A549 (cell line): ENCODE data around the gene LYST. TPM values are rescaled to one million over a fixed set of nuclear protein-coding genes. Genes with fewer than 3 reads are reported as not detected.

ENCODE experiments used
- ATAC-seq, 2 experiments: fragments of 200-7000 bp in 1 of 2; fragments of >200 bp in 1 of 2; cut with Nextera tagmentation in 1 of 2; cut with Tn5 transposase in 1 of 2; 3 replicates each; pipeline versions ENCODE4 v1.8.0 to v1.9.1; 2018 to 2020; ENCODE audit warnings: mild to moderate bottlenecking in 1 of 2, moderate library complexity in 1 of 2
- CTCF ChIA-PET: fragments of 300-600 bp; sonication (Branson Sonifier 250); formaldehyde crosslinking; extraction: SDS; loops from one replicate; lab custom pipeline; 2021; ENCODE audit warnings: antibody characterized with exemption, inconsistent platforms; lab: Yijun Ruan, JAX
- POLR2A ChIA-PET: fragments of 350-600 bp; formaldehyde crosslinking; extraction: SDS; loops from one replicate; lab custom pipeline; 2021; ENCODE audit warnings: antibody characterized with exemption, inconsistent platforms; lab: Yijun Ruan, JAX
- DNase-seq, 2 experiments: peaks; one replicate each; pipeline versions ENCODE4 v3.0.0 to v3.0.0-alpha.2; 2011 to 2016; ENCODE audit warnings: low read depth in 1 of 2, low spot score in 1 of 2
- FAIRE-seq: peaks from 2 replicates; lab custom pipeline; 2011; peaks lifted over from hg19 to GRCh38; lab: Jason Lieb, UNC
- H3K27ac ChIP-seq, 2 experiments: fragments of >200 bp; sonication (Bioruptor Twin); formaldehyde crosslinking; 3 replicates each; pipeline ENCODE4 v1.5.1; 2016 to 2017
- H3K4me1 ChIP-seq: fragments of >200 bp; sonication (Bioruptor Twin); formaldehyde crosslinking; 3 replicates; pipeline ENCODE4 v1.6.1; 2016
- H3K4me2 ChIP-seq: fragments of >200 bp; sonication (Bioruptor Twin); formaldehyde crosslinking; 3 replicates; pipeline ENCODE4 v1.6.1; 2016
- H3K4me3 ChIP-seq: fragments of >200 bp; sonication (Bioruptor Twin); formaldehyde crosslinking; 3 replicates; pipeline ENCODE4 v1.5.1; 2016
- H3K9me3 ChIP-seq: fragments of >200 bp; sonication (Bioruptor Twin); formaldehyde crosslinking; 3 replicates; pipeline ENCODE4 v1.6.1; 2016
- CBX8 ChIP-seq: fragments of 200-600 bp; sonication (generic); IDR thresholded peaks from 2 replicates; pipeline ENCODE4 v1.6.1; 2016
- CEBPB ChIP-seq, 2 experiments: fragments of >200 bp in 1 of 2; sonication (Bioruptor Twin) in 1 of 2; formaldehyde crosslinking in 1 of 2; IDR thresholded peaks; 2 replicates each; pipeline ENCODE4 v1.6.1; 2012 to 2016
- CHD2 ChIP-seq: fragments of 150-350 bp; IDR thresholded peaks from 2 replicates; pipeline ENCODE4 v1.6.1; 2014; ENCODE audit warnings: low read length; ENCODE audit not compliant: partially characterized antibody
- EHMT2 ChIP-seq: fragments of 200-600 bp; sonication (generic); IDR thresholded peaks from 2 replicates; pipeline ENCODE4 v1.6.1; 2016; ENCODE audit warnings: antibody characterized with exemption, low read depth, mild to moderate bottlenecking, moderate library complexity
- ELK1 ChIP-seq: fragments of 150-350 bp; IDR thresholded peaks from 2 replicates; pipeline ENCODE4 v1.6.1; 2014; ENCODE audit warnings: low read depth, mild to moderate bottlenecking, low read length
- EP300 ChIP-seq, 2 experiments: fragments of >200 bp; sonication (Bioruptor Twin); formaldehyde crosslinking; IDR thresholded peaks; 2 replicates in 1 of 2; 3 replicates in 1 of 2; pipeline ENCODE4 v1.6.1; 2016 to 2017
- ESRRA ChIP-seq: fragments of 150-350 bp; IDR thresholded peaks from 2 replicates; pipeline ENCODE4 v1.6.1; 2014; ENCODE audit warnings: mild to moderate bottlenecking, low read length, borderline replicate concordance
- FOSL2 ChIP-seq, 2 experiments: fragments of 450-650 bp in 1 of 2; fragments of >200 bp in 1 of 2; sonication (Bioruptor Twin) in 1 of 2; formaldehyde crosslinking; IDR thresholded peaks; 2 replicates each; pipeline versions ENCODE4 v1.5.0 to v1.6.1; 2016 to 2020; ENCODE audit warnings: mild to moderate bottlenecking in 1 of 2, moderate library complexity in 1 of 2
- HOXB5 ChIP-seq: fragments of 250-450 bp; sonication (Bioruptor Pico); IDR thresholded peaks from 2 replicates; pipeline ENCODE4 v1.5.0; 2020; ENCODE audit warnings: mild to moderate bottlenecking, moderate library complexity
- JUNB ChIP-seq: fragments of >200 bp; sonication (Bioruptor Twin); formaldehyde crosslinking; IDR thresholded peaks from 2 replicates; pipeline ENCODE4 v1.6.1; 2016
- KDM1A ChIP-seq: fragments of 200-600 bp; sonication (generic); IDR thresholded peaks from 2 replicates; pipeline ENCODE4 v1.6.1; 2016; ENCODE audit warnings: low read depth, mild to moderate bottlenecking
- MYC ChIP-seq: IDR thresholded peaks from 2 replicates; pipeline ENCODE4 v1.6.1; 2012; ENCODE audit warnings: mild to moderate bottlenecking, inconsistent platforms, low read length, improper control_type of control experiment, borderline replicate concordance
- NFE2L2 ChIP-seq: fragments of 150-350 bp; conservative IDR thresholded peaks from 2 replicates; pipeline ENCODE4 v1.6.1; 2014; ENCODE audit warnings: low read length
- NPAS2 ChIP-seq: fragments of 250-450 bp; sonication (Bioruptor Pico); IDR thresholded peaks from 2 replicates; pipeline ENCODE4 v1.8.0; 2022; ENCODE audit warnings: mild to moderate bottlenecking, moderate library complexity, borderline replicate concordance
- NR3C1 ChIP-seq: fragments of >200 bp; sonication (Bioruptor Twin); formaldehyde crosslinking; IDR thresholded peaks from 3 replicates; pipeline ENCODE4 v1.6.1; 2017
- PBX3 ChIP-seq: IDR thresholded peaks from 2 replicates; pipeline ENCODE4 v1.6.1; 2012
- PHF8 ChIP-seq: fragments of 200-600 bp; sonication (generic); IDR thresholded peaks from 2 replicates; pipeline ENCODE4 v1.6.1; 2016; ENCODE audit warnings: low read depth, mild to moderate bottlenecking, antibody characterized with exemption, moderate library complexity, borderline replicate concordance
- POLR2AphosphoS2 ChIP-seq: conservative IDR thresholded peaks from 2 replicates; pipeline ENCODE4 v1.6.1; 2012; ENCODE audit warnings: low read length, improper control_type of control experiment, inconsistent platforms
- RAD21 ChIP-seq, 2 experiments: fragments of >200 bp in 1 of 2; sonication (Bioruptor Twin) in 1 of 2; formaldehyde crosslinking in 1 of 2; IDR thresholded peaks in 1 of 2; conservative IDR thresholded peaks in 1 of 2; 2 replicates in 1 of 2; 3 replicates in 1 of 2; pipeline ENCODE4 v1.6.1; 2012 to 2018; ENCODE audit warnings: inconsistent platforms in 1 of 2
- RARB ChIP-seq: fragments of 250-450 bp; sonication (Bioruptor Pico); IDR thresholded peaks from 2 replicates; pipeline ENCODE4 v1.8.0; 2021; ENCODE audit warnings: mild to moderate bottlenecking, moderate library complexity
- RCOR1 ChIP-seq: fragments of 150-350 bp; IDR thresholded peaks from 2 replicates; pipeline ENCODE4 v1.6.1; 2014; ENCODE audit warnings: antibody characterized with exemption, low read length, low read depth
- RFX5 ChIP-seq: fragments of 450-650 bp; IDR thresholded peaks from 2 replicates; pipeline ENCODE4 v1.7.1; 2014; ENCODE audit warnings: antibody characterized with exemption, mild to moderate bottlenecking, moderate library complexity
- SMC3 ChIP-seq: fragments of >200 bp; sonication (Bioruptor Twin); formaldehyde crosslinking; IDR thresholded peaks from 3 replicates; pipeline ENCODE4 v1.6.1; 2018; ENCODE audit warnings: inconsistent platforms
- TFCP2L1 ChIP-seq: fragments of 250-450 bp; sonication (Bioruptor Pico); IDR thresholded peaks from 2 replicates; pipeline ENCODE4 v1.5.0; 2021; ENCODE audit warnings: mild to moderate bottlenecking
- ZNF302 ChIP-seq: fragments of 250-450 bp; sonication (Bioruptor Pico); IDR thresholded peaks from 2 replicates; pipeline ENCODE4 v1.9.0; 2021; ENCODE audit warnings: inconsistent platforms, mild to moderate bottlenecking, moderate library complexity
- ZSCAN20 ChIP-seq: fragments of 250-450 bp; sonication (Bioruptor Pico); IDR thresholded peaks from 2 replicates; pipeline ENCODE4 v1.8.0; 2022; ENCODE audit warnings: mild to moderate bottlenecking, moderate library complexity
- WGBS: methylation state at CpG from one replicate; pipeline ENCODE4 v1.1.6; 2017; ENCODE audit errors: missing lambda C conversion rate; 5-methylcytosine and 5-hydroxymethylcytosine counted together
- polyA plus RNA-seq, 4 experiments: library from polyadenylated mRNA; depleted of rRNA in 3 of 4; stranded (reverse); fragments of >200 nt; fragmentation: RNase III in 1 of 4; extraction: RNeasy Plus Mini Kit Qiagen cat#74134 plus additional on column Dnase treatment in 1 of 4; gene quantifications; 2 replicates in 3 of 4; 3 replicates in 1 of 4; pipeline ENCODE4 v1.2.3, GENCODE V29; 2011 to 2017
- TF ChIP-seq, protein P1 (sequence below): fragments of 250-450 bp; sonication (Bioruptor Pico); IDR thresholded peaks from 2 replicates; pipeline ENCODE4 v1.5.0; 2020; ENCODE audit warnings: low read depth, mild to moderate bottlenecking, moderate library complexity
- TF ChIP-seq, protein P2 (sequence below): fragments of 450-650 bp; IDR thresholded peaks from 2 replicates; pipeline ENCODE4 v1.6.1; 2014; ENCODE audit warnings: antibody characterized with exemption

The LYST gene
- polyA plus RNA-seq, 2 of the 4 experiments (the other 2 are of a cell fraction): 2.5 to 9.4 TPM

GRCh38 chr1:235873571-235873970, 6.9 kb upstream of the LYST start:
- FAIRE-seq (no peak), ATAC-seq (no peak), DNase-seq (no peak)
- TF ChIP-seq NPAS2 (no peak), MYC (no peak), CBX8 (no peak), SMC3 (no peak), RAD21 (conservative IDR thresholded peaks at IDR 0.05 in 1 of 2, IDR thresholded peaks at IDR 0.05 in 1 of 2) (no peak)
- Histone ChIP-seq H3K9me3 (no peaks in the 10 kb centered on the region), H3K4me2 (no peak overlapping the region), H3K4me1 (no peaks in the 10 kb centered on the region), H3K27ac (no peak overlapping the region), H3K4me3 (no peak overlapping the region)
- POLR2A ChIA-PET: no interaction called here
- CTCF ChIA-PET: no interaction called here
- WGBS: 91% methylated on average over 2 of the region's 2 CpGs

DNA sequence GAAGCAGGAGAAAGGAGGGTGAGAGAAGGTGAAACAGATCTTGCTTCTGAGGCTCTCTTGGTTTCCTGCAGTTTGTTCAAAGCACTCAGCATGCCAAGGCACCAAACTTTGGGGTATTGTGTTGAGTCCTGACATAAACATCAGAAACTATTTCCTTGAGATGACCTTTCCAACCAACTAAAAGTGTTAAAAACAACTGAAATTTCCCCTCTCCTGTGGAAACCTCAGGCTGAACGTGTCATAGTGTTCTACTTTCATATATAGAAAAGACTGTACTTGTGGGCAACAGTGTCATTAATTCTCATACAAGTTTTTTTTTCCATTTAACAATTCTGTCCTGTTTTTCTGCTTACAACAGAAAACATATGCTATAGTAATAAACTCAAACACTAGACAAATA, 6.3 kb upstream of the LYST start:
- WGBS: 17% methylated on average over 1 of the region's 1 CpG
- peaks cover under 1% of the 10 kb centered on the region; the same call in 1 of the 3 replicates for H3K4me1 ChIP-seq
- CTCF ChIA-PET: interaction anchor here (1.0 kb wide), 1 partner anchor 99 kb away, joined by 5 read pairs; no protein-coding TSS in a partner anchor
- H3K27ac ChIP-seq: no peak overlapping the region
- TF ChIP-seq NFE2L2 (no peak), CBX8 (no peak), PHF8 (no peak), NR3C1 (no peak), ZNF302 (no peak), TFCP2L1 (CRISPR knock-in tag) (no peak), CEBPB (IDR thresholded peaks at IDR 0.05) (no peak), PBX3 (no peak), NPAS2 (no peak), KDM1A (no peak), RCOR1 (no peak), FOSL2 (IDR thresholded peaks at IDR 0.05) (no peak), FOSL2 (CRISPR knock-in tag; IDR thresholded peaks at IDR 0.05) (no peak)
- TF ChIP-seq, protein P1, sequence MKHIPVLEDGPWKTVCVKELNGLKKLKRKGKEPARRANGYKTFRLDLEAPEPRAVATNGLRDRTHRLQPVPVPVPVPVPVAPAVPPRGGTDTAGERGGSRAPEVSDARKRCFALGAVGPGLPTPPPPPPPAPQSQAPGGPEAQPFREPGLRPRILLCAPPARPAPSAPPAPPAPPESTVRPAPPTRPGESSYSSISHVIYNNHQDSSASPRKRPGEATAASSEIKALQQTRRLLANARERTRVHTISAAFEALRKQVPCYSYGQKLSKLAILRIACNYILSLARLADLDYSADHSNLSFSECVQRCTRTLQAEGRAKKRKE (CRISPR knock-in tag): no peak
- POLR2A ChIA-PET: no interaction called here
- no peak for FAIRE-seq
- ATAC-seq: no peak
- no peak for DNase-seq
- H3K4me2 ChIP-seq: no peak overlapping the region
- H3K4me3 ChIP-seq: no peak overlapping the region
- H3K9me3 ChIP-seq: no peaks in the 10 kb centered on the region

DNA sequence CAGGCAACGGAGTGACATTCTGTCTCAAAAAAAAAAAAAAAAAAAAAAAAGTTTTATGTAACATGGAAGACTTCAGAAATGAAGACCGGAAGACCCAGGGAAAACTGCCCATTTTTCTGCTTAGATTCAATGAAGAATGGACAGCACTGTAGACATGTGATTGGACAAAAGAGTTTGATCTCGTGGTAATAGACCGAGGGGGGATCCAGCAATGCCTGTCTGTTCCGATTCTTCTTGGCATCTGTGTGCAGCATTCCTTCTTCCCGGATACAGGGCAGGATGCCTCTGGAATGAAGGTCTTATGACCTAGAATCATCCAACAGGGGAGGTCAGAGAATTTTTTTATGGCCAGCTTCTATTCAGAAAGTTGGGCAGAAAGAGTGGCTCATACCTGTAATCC, 5.6 kb upstream of the LYST start:
- 68% methylated on average over 6 of the region's 6 CpGs for whole genome bisulfite sequencing
- no peak for FAIRE-seq
- Histone ChIP-seq H3K4me1 (peaks cover 6% of the 10 kb centered on the region; the same call in 2 of the 3 replicates), H3K9me3 (no peaks in the 10 kb centered on the region), H3K4me3 (no peak overlapping the region), H3K27ac (no peak overlapping the region), H3K4me2 (no peak overlapping the region)
- DNase-seq: no peak
- TF ChIP-seq CHD2: no peak
- TF ChIP-seq EP300 (IDR thresholded peaks at IDR 0.05): no peak
- no peak for TF ChIP-seq JUNB
- TF ChIP-seq, protein P2, sequence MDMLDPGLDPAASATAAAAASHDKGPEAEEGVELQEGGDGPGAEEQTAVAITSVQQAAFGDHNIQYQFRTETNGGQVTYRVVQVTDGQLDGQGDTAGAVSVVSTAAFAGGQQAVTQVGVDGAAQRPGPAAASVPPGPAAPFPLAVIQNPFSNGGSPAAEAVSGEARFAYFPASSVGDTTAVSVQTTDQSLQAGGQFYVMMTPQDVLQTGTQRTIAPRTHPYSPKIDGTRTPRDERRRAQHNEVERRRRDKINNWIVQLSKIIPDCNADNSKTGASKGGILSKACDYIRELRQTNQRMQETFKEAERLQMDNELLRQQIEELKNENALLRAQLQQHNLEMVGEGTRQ: no peak
- no peak for TF ChIP-seq NFE2L2
- TF ChIP-seq RFX5: no peak
- no peak for TF ChIP-seq ESRRA
- no peak for TF ChIP-seq RAD21 (conservative IDR thresholded peaks at IDR 0.05 in 1 of 2, IDR thresholded peaks at IDR 0.05 in 1 of 2)
- TF ChIP-seq HOXB5 (CRISPR knock-in tag): no peak
- no peak for TF ChIP-seq NR3C1
- TF ChIP-seq TFCP2L1 (CRISPR knock-in tag): no peak
- no peak for TF ChIP-seq POLR2AphosphoS2
- no peak for TF ChIP-seq EHMT2
- TF ChIP-seq RARB (CRISPR knock-in tag): no peak
- no peak for TF ChIP-seq ELK1
- no peak for TF ChIP-seq ZSCAN20
- ATAC-seq: no peak
- CTCF ChIA-PET: interaction anchor here (1.0 kb wide), 1 partner anchor 99 kb away, joined by 5 read pairs; no protein-coding TSS in a partner anchor
- POLR2A ChIA-PET: no interaction called here
